Small intestine (tissue), 7 donors: ENCODE data around the gene MANBA. TPM values are rescaled to one million over a fixed set of nuclear protein-coding genes. Genes with fewer than 3 reads are reported as not detected.
"Not testable (repeated sequence)": the region's sequence is repeated elsewhere in the genome, so short reads cannot be mapped to it uniquely, and the experiment has no call there.

Source experiments
- DNase-seq, 2 donors: peaks; one replicate each; pipeline versions ENCODE4 v3.0.0 to v3.0.0-alpha.2; 2013
- FAIRE-seq: peaks from 2 replicates; lab custom pipeline; 2012; peaks lifted over from hg19 to GRCh38; lab: Jason Lieb, UNC
- H3K27ac ChIP-seq, 3 donors: one replicate each; pipeline ENCODE4 v1.5.1; 2013; ENCODE audit warnings: low read length in 2 of 3, mild to moderate bottlenecking in 2 of 3, control low read depth in 1 of 3, inconsistent platforms in 1 of 3, low read depth in 1 of 3, moderate library complexity in 1 of 3
- H3K27me3 ChIP-seq, 3 donors: one replicate each; pipeline ENCODE4 v1.6.1; 2013; ENCODE audit warnings: low read length in 3 of 3, inconsistent platforms in 1 of 3; ENCODE audit not compliant: control insufficient read depth in 3 of 3, insufficient read depth in 3 of 3
- H3K36me3 ChIP-seq, 3 donors: one replicate each; pipeline ENCODE4 v1.6.1; 2013; ENCODE audit warnings: low read length in 3 of 3, inconsistent platforms in 1 of 3, low read depth in 1 of 3, mild to moderate bottlenecking in 1 of 3, moderate library complexity in 1 of 3; ENCODE audit not compliant: control insufficient read depth in 3 of 3, insufficient read depth in 2 of 3
- H3K4me1 ChIP-seq, 3 donors: one replicate each; pipeline ENCODE4 v1.6.1; 2013; ENCODE audit warnings: low read length in 2 of 3, inconsistent platforms in 1 of 3, low read depth in 1 of 3, mild to moderate bottlenecking in 1 of 3, moderate library complexity in 1 of 3; ENCODE audit not compliant: control insufficient read depth in 3 of 3, insufficient read depth in 2 of 3
- H3K4me3 ChIP-seq, 3 donors: one replicate each; pipeline ENCODE4 v1.5.1; 2013; ENCODE audit warnings: low read length in 3 of 3, control low read depth in 1 of 3, inconsistent platforms in 1 of 3, low read depth in 1 of 3, mild to moderate bottlenecking in 1 of 3, moderate library complexity in 1 of 3
- H3K9me3 ChIP-seq, 2 donors: one replicate each; pipeline ENCODE4 v1.6.1; 2013; ENCODE audit warnings: low read depth in 1 of 2, low read length in 1 of 2; ENCODE audit not compliant: control insufficient read depth in 2 of 2, insufficient read depth in 1 of 2
- WGBS, 3 donors: extraction: QIAGEN DNeasy Blood & Tissue Kit; methylation state at CpG; one replicate each; pipeline ENCODE4 v1.1.7; 2013; 5-methylcytosine and 5-hydroxymethylcytosine counted together
- polyA plus RNA-seq, 4 donors: library from polyadenylated mRNA; stranded (reverse) in 3 of 4; unstranded in 1 of 4; fragments of 200-250 nt in 3 of 4; fragments of 120-200 nt in 1 of 4; gene quantifications; one replicate each; pipeline versions ENCODE4 v1.2.1 to v1.2.3, GENCODE V29; 2013
- donor health status: healthy with polysubstance abuse.
- donor health status: control.
- donor health status: control.
- donor health status: Bipolar disorder and iron deficiency.
- donor health status: healthy.

The MANBA gene
- polyA plus RNA-seq, 4 donors, result 4.7 to 35.8 (median 8.3) TPM

DNA sequence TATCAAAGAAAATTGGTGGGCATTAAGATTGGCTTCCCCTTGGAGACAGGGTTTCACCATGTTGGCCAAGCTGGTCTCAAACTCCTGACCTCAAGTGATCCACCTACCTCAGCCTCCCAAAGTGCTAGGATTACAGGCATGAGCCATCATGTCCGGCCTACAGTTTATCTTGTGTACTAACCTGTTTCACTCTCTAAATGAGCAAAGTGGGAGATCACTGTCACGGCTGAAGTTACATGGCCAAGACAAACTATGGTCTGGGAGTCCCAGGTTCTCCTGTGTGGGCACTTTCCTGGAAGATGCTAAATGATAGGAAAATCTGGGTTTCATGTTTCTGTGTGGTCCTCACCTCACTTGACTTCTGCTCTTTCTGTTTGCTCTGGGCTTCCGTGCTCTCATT lies 33.8 kb downstream of the MANBA start:
- DNase-seq, H3K4me1 ChIP-seq, H3K27me3 ChIP-seq, H3K4me3 ChIP-seq, H3K27ac ChIP-seq, FAIRE-seq: not testable (repeated sequence)
- 93 to 95% (median 94%) methylated on average over 3 of the region's 3 CpGs for WGBS, 3 donors
- Histone ChIP-seq H3K36me3 (peaks cover 0 to 13% (median 2%) of the 10 kb centered on the region in 3 donors), H3K9me3 (peaks cover 0 to 22% of the 10 kb centered on the region in 2 donors)

DNA sequence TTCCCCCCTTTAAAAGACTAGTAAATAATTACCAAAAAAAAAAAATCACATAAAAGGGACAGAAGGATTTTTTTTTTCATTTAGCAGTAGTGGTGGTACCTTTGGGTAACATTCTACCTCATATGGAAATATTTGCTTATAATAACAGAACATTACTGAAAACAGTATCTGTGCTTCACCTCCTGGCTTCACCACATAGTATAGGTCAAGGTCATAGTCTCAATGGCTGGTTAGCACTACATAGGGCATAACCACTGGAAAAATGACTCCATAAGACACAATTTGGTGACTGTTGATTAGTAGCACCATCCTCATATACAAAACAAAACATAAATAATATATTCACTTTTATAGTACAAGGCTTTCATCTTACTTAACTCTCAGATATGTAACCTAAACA lies 34.7 kb downstream of the MANBA start:
- FAIRE-seq (no peak), DNase-seq (no peak)
- no peaks in the 10 kb centered on the region for H3K4me1 ChIP-seq
- no peak overlapping the region for H3K27ac ChIP-seq
- peaks cover 0 to 14% of the 10 kb centered on the region in 2 donors for H3K9me3 ChIP-seq
- H3K27me3 ChIP-seq, result no peaks in the 10 kb centered on the region
- H3K36me3 ChIP-seq, result peaks cover 0 to 14% (median 2%) of the 10 kb centered on the region in 3 donors
- no peak overlapping the region for H3K4me3 ChIP-seq

DNA sequence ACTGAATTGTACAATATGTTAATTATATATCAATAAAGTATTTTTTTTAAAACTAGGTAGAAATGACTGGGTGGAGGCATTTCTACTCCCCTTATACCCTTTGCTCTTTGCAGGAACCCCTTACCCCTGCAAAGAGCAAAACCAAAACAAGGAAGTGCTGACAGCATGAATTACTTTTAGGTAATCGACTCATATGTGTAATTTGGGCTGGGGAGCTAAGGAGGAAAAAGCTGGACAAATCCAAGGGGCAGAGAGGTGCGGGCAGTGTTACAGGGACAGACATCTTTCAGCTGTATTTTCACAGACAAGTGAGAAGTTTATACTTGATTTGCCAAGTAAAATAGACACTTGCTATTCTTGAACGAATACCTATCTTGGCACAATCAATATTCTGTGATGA lies 35.5 kb downstream of the MANBA start:
- Histone ChIP-seq H3K4me3 (no peak overlapping the region), H3K36me3 (peaks cover 0 to 16% (median 2%) of the 10 kb centered on the region in 3 donors), H3K4me1 (no peaks in the 10 kb centered on the region), H3K27me3 (no peaks in the 10 kb centered on the region), H3K27ac (no peak overlapping the region), H3K9me3 (peaks cover 0 to 5% of the 10 kb centered on the region in 2 donors)
- DNase-seq (no peak), FAIRE-seq (no peak)
- 74 to 75% (median 75%) methylated on average over 3 of the region's 3 CpGs for WGBS, 3 donors

DNA sequence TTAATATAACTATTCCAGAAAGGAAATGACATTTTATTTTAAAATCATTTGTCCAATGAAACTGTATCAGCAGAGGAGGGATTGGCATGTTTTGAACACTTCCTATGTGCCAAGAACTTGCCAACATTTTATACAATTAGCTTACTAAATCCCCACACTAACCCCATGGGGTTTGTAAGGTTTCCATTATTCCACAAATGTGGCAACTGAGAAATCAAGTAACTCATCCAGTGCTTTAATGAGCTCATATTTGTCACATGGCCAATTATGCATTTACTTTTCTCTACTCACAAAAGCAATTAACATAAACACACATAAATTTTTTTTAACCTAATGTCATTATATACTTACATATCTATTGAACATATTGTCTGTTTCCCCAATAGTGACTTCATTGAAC lies 37.3 kb downstream of the MANBA start:
- H3K9me3 ChIP-seq, result no peaks in the 10 kb centered on the region
- FAIRE-seq, result no peak
- H3K27me3 ChIP-seq, result no peaks in the 10 kb centered on the region
- no peak overlapping the region for H3K4me3 ChIP-seq
- H3K4me1 ChIP-seq, result no peaks in the 10 kb centered on the region
- no peak for DNase-seq
- H3K36me3 ChIP-seq, result peaks cover 0 to 6% (median 2%) of the 10 kb centered on the region in 3 donors
- H3K27ac ChIP-seq, result no peak overlapping the region

DNA sequence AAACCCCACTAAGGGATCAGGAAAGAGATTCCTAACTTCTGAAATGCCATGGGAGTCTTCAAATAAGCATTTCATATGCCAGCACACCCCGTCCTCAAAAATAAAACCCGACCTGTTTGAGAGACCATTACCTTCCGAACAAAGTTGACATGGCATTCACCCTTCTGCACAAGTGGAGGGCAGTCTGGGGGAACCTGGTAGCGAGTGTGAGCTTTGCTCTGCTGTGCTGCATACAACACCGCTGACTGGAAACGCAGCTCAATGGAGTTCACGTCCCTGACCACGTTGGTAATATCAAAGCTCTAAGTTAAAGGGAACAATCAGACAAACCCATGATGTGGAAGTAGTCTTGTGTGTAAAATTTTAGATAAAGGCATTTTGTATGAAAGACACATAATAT lies 38.0 kb downstream of the MANBA start:
- Histone ChIP-seq H3K36me3 (peaks cover 0 to 6% (median 2%) of the 10 kb centered on the region in 3 donors), H3K27ac (no peak overlapping the region), H3K9me3 (no peaks in the 10 kb centered on the region), H3K4me3 (no peak overlapping the region), H3K4me1 (peaks cover 0 to 4% (median 0%) of the 10 kb centered on the region in 3 donors), H3K27me3 (no peaks in the 10 kb centered on the region)
- no peak for DNase-seq
- FAIRE-seq, result no peak
- WGBS, 3 donors, result 95 to 98% (median 96%) methylated on average over 8 of the region's 8 CpGs

DNA sequence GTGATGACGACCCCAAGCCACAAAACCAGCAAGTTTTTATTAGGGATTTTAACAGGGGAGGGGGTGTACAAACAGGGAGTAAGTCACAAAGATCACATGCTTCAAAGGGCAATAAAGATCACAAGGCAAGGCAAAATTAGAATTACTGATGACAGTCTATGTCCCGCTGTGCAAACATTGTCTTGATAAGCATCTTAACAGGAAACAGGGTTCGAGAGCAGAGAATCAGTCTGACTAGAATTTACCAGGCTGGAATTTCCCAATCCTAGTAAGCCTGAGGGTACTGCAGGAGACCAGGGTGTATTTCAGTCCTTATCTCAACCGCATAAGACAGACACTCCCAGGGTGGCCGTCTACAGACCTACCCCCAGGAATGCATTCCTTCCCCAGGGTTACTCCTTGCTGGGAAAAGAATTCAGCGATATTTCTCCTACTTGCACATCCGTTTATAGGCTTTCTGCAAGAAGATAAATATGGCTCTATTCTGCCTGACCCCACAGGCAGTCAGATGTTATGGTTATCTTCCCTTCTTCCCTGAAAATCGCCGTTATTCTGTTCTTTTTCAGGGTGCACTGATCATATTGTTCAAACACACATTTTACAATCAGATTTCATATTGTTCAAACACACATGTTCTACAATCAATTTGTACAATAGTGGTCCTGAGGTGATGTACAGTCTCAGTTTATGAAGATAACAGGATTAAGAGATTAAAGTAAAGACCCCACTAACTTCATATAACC lies 41.8 kb downstream of the MANBA start:
- not testable (repeated sequence) for H3K4me1 ChIP-seq, H3K36me3 ChIP-seq, H3K4me3 ChIP-seq, H3K27ac ChIP-seq, FAIRE-seq, DNase-seq, H3K27me3 ChIP-seq, H3K9me3 ChIP-seq
- 89 to 92% (median 89%) methylated on average over 9 of the region's 9 CpGs for WGBS, 3 donors

DNA sequence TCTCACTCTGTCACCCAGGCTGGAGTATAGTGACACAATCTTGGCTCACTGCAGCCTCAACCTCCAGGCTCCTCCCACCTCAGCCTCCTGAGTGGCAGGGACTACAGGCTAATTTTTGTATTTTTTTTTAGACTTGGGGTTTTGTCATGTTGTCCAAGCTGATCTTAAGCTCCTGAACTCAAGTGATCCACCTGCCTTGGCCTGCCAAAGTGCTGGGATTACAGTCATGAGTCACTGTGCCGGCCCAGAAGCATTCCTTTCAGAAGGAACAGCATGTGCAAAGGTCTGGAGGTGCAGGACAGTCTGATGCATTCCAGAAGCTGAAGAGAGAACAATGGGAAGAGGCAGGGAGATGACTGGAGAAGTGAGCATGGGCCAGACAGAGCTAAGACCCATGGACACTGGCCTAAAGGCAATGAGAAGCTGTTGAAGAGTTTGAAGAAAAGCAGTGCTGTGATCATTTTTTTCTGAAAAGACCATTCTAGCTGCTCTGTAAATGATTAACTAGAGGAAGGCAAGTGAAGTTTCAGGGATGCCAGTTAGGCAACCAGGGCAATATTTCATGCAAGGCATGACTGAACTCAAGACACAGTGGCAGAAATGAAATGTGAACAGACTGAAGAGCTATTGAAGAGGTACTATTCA lies 43.2 kb downstream of the MANBA start:
- H3K4me1 ChIP-seq, result peaks cover 0 to 4% (median 0%) of the 10 kb centered on the region in 3 donors
- H3K36me3 ChIP-seq, result peaks cover 0 to 7% (median 2%) of the 10 kb centered on the region in 3 donors
- H3K27me3 ChIP-seq, result no peaks in the 10 kb centered on the region
- no peak overlapping the region for H3K4me3 ChIP-seq
- H3K27ac ChIP-seq, result no peak overlapping the region
- FAIRE-seq, result no peak
- no peaks in the 10 kb centered on the region for H3K9me3 ChIP-seq
- WGBS, 3 donors, result 30 to 62% (median 48%) methylated on average over 1 of the region's 1 CpG
- peak; percentile 48 to 71 for DNase-seq

DNA sequence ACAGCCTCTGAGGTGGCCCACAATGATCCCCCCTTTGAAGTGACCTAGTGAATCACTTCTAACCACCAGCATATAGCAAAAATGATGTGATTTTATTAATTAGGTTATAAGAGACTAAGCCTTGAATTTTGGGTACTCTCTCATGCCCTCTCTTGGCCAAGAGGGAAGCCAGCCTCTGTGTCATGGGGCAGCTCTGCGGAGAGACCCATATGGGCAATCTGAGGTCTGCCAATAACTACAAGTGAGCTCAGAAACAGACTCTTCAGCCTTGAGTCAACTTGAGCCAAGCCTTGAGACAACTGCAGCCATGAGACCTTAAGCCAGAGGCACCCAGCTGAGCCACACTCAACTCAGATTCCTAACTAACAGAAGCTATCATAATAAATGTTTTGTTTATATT lies 45.7 kb downstream of the MANBA start:
- Histone ChIP-seq H3K27me3 (no peaks in the 10 kb centered on the region), H3K4me1 (peaks cover 0 to 4% (median 0%) of the 10 kb centered on the region in 3 donors), H3K9me3 (no peaks in the 10 kb centered on the region), H3K27ac (no peak overlapping the region), H3K36me3 (peaks cover 0 to 4% (median 2%) of the 10 kb centered on the region in 3 donors), H3K4me3 (no peak overlapping the region)
- FAIRE-seq (no peak), DNase-seq (no peak)
- WGBS, 3 donors, result 90 to 100% (median 93%) methylated on average over 1 of the region's 1 CpG
